ENCODE results near the gene KLRC3. TPM values are rescaled to one million over a fixed set of nuclear protein-coding genes. Genes with fewer than 3 reads are reported as not detected.
"Not testable (repeated sequence)": the region's sequence is repeated elsewhere in the genome, so short reads cannot be mapped to it uniquely, and the experiment has no call there.

Gene KLRC3
- total and polyA plus RNA-seq, 10 donors, result 0.13 to 5.8 (median 2.3) TPM

- WGBS, 5 donors, result 45 to 66% (median 49%) methylated on average over 1 of the region's 1 CpG
Observed at GRCh38 chr12:10389904-10390303, 30.5 kb downstream of the KLRC3 start, which contains the start of gene KLRK1. KLRK1 (minus strand) TSS chr12:10390041; CDS start chr12:10388810, 1,231 bp downstream.

GRCh38 chr12:10388624-10389413, 31.6 kb downstream of the KLRC3 start:
- H3K27ac ChIP-seq, result peak overlapping the region in 7 of 8 donors; percentile 41 to 75 (median 45)
- TF ChIP-seq CTCF (IDR thresholded peaks at IDR 0.05 in 8 of 11, conservative IDR thresholded peaks at IDR 0.05 in 3 of 11) (no peak), POLR2AphosphoS5 (IDR thresholded peaks at IDR 0.05) (no peak), POLR2A (IDR thresholded peaks at IDR 0.05) (no peak)
- peaks cover 0 to 7% (median 0%) of the 10 kb centered on the region in 8 donors for H3K9me3 ChIP-seq
- H3K4me1 ChIP-seq, result peaks cover 0 to 24% (median 13%) of the 10 kb centered on the region in 6 donors
- peak overlapping the region in 6 of 8 donors; percentile 9 to 53 (median 20) for H3K4me3 ChIP-seq
- H3K36me3 ChIP-seq, result no peaks in the 10 kb centered on the region
- DNase-seq, result no peak
- intact Hi-C loops (cut with DNase I; ENCODE audit: low total_unique reads), result no loop called here
- 53 to 81% (median 67%) methylated on average over 9 of the region's 9 CpGs for WGBS, 5 donors
- H3K27me3 ChIP-seq (replicated peaks in 1 of 7), result no peaks in the 10 kb centered on the region

More at GRCh38 chr12:10389904-10390303, 30.5 kb downstream of the KLRC3 start, which contains the start of gene KLRK1:
- TF ChIP-seq POLR2AphosphoS5 (IDR thresholded peaks at IDR 0.05) (no peak), POLR2A (IDR thresholded peaks at IDR 0.05) (no peak), CTCF (IDR thresholded peaks at IDR 0.05 in 8 of 11, conservative IDR thresholded peaks at IDR 0.05 in 3 of 11) (no peak)
- Histone ChIP-seq H3K27me3 (replicated peaks in 1 of 7) (no peaks in the 10 kb centered on the region), H3K36me3 (no peaks in the 10 kb centered on the region), H3K4me3 (peak within 1 kb of the TSS in 5 of 8 donors; percentile 9 to 53 (median 23)), H3K9me3 (no peaks in the 10 kb centered on the region), H3K27ac (peak within 1 kb of the TSS in 7 of 8 donors; percentile 42 to 75 (median 45)), H3K4me1 (peaks cover 0 to 34% (median 14%) of the 10 kb centered on the region in 6 donors)
- DNase-seq, result no peak
- intact Hi-C loops (cut with DNase I; ENCODE audit: low total_unique reads), result no loop called here

- H3K36me3 ChIP-seq; H3K27me3 ChIP-seq (replicated peaks in 1 of 7); intact Hi-C loops (cut with DNase I; ENCODE audit: low total_unique reads); H3K9me3 ChIP-seq; DNase-seq: not testable (repeated sequence)
- Histone ChIP-seq H3K27ac (peak overlapping the region in 7 of 8 donors; percentile 5 to 75 (median 65)), H3K4me3 (peak overlapping the region in 5 of 8 donors; percentile 2 to 53 (median 23)), H3K4me1 (peaks cover 0 to 11% (median 4%) of the 10 kb centered on the region in 6 donors)
- 67 to 92% (median 85%) methylated on average over 6 of the region's 6 CpGs for WGBS, 5 donors
Observed at GRCh38 chr12:10387498-10387897, 32.9 kb downstream of the KLRC3 start.

- TF ChIP-seq POLR2AphosphoS5 (IDR thresholded peaks at IDR 0.05), result no peak
- no peak for TF ChIP-seq CTCF (IDR thresholded peaks at IDR 0.05 in 8 of 11, conservative IDR thresholded peaks at IDR 0.05 in 3 of 11)
- no peak for TF ChIP-seq POLR2A (IDR thresholded peaks at IDR 0.05)
- peak overlapping the region in 3 of 8 donors; percentile 23 to 53 (median 30) for H3K4me3 ChIP-seq
- H3K36me3 ChIP-seq, result no peaks in the 10 kb centered on the region
- intact Hi-C loops (cut with DNase I; ENCODE audit: low total_unique reads), result no loop called here
- 49 to 68% (median 54%) methylated on average over 1 of the region's 1 CpG for WGBS, 5 donors
- peaks cover 0 to 5% (median 1%) of the 10 kb centered on the region in 6 donors for H3K4me1 ChIP-seq
- H3K27ac ChIP-seq, result peak overlapping the region in 7 of 8 donors; percentile 5 to 75 (median 65)
- no peak for DNase-seq
- H3K9me3 ChIP-seq, result peaks cover 0 to 7% (median 0%) of the 10 kb centered on the region in 8 donors
- H3K27me3 ChIP-seq (replicated peaks in 1 of 7), result no peaks in the 10 kb centered on the region
Observed at GRCh38 chr12:10386857-10387256, 33.5 kb downstream of the KLRC3 start.

Data from spleen (tissue), 11 donors.